Left ventricle myocardium superior (tissue), 1 donor: Measurements from ENCODE around the gene APOBEC4. TPM values are rescaled to one million over a fixed set of nuclear protein-coding genes. Genes with fewer than 3 reads are reported as not detected.
A peak's percentile ranks its signal among the peaks of the same experiment; 100 is the strongest.

Experiments
- ATAC-seq: fragments of 200-7000 bp; cut with Tn5 transposase; one replicate; pipeline ENCODE4 v1.9.1; 2020; ENCODE audit warnings: mild to moderate bottlenecking, moderate library complexity
- DNase-seq: peaks from one replicate; pipeline ENCODE4 v3.0.0-alpha.2; 2020
- intact Hi-C: fragments of 100-400 bp; cut with micrococcal nuclease; formaldehyde crosslinking; loops from one replicate; pipeline ENCODE4 v1.11.0; 2022
- total RNA-seq: library from RNA; stranded (reverse); fragmentation: NEBNext Ultra II Directional; extraction: Animal tissue kit (Norgen Biotek cat#: 25700); gene quantifications from one replicate; pipeline ENCODE4 v1.2.1, GENCODE V29; 2021
- donor health status: DM: no; HTN: yes; CAD: no; lungs with severe emphysema.

The APOBEC4 gene
- total RNA-seq, 1 donor from 2014 or later = not detected

- ATAC-seq = no peak
- DNase-seq = no peak
- intact Hi-C loops = no loop called here
These were observed 22.9 kb upstream of the APOBEC4 start for GRCh38 chr1:183675883-183676585.

DNA sequence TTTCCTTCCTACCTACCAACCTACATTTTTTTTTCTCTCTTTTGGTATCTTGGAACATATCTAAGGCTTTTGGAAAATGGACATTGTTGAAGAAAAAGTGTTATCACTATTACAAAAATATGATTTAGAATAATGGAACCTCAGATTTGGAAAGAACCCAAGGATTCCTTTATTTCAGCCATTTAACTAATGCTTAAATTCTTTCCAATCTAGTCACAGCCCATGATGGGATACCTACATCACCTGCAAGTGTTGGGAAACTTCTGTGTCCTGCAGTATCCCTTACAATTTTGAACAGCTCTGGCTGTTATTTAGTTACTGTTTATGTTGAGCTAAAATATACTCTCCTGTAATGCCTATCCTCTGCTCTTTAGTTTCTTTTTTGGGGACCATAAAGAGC is 22.3 kb upstream of the APOBEC4 start:
- ATAC-seq = no peak
- intact Hi-C loops = no loop called here

DNA sequence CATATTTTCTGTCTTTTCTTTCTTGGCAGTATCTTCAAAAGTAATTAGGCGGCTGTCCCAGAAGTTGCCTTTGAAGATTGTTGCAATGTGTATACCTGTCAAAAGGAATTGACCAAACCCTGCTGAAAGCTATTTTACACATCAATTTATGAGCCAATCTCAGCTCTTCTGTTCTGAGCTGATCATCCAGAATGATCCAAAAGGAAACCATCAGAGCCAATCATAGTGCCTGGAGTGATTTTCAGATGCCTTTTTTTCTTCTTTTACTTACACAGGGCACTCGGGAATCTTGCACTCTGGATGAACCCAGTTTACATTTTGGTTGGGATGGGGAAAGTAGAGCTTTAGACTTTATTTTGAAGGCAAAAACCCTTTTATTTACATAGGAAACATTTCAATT is 21.8 kb upstream of the APOBEC4 start:
- intact Hi-C loops = no loop called here
- DNase-seq (no peak), ATAC-seq (no peak)

More for the DNA sequence above, 22.3 kb upstream of the APOBEC4 start:
- DNase-seq = no peak

GRCh38 chr1:183674339-183674738 is 21.2 kb upstream of the APOBEC4 start:
- DNase-seq (no peak), ATAC-seq (peak; percentile 82)
- intact Hi-C loops = no loop called here

- ATAC-seq (no peak), DNase-seq (no peak)
- intact Hi-C loops = no loop called here
These were observed 20.6 kb upstream of the APOBEC4 start for GRCh38 chr1:183673605-183674323.

GRCh38 chr1:183670169-183670568 is 17.1 kb upstream of the APOBEC4 start:
- ATAC-seq (no peak), DNase-seq (no peak)
- intact Hi-C loops = no loop called here

- no peak for ATAC-seq
- no peak for DNase-seq
- intact Hi-C loops = no loop called here
These were observed 3.2 kb upstream of the APOBEC4 start for GRCh38 chr1:183656355-183656754.

GRCh38 chr1:183655562-183656075 is 2.5 kb upstream of the APOBEC4 start:
- DNase-seq (peak; percentile 82), ATAC-seq (peak; percentile 69)
- intact Hi-C loops = no loop called here

GRCh38 chr1:183654706-183655105 is 1.6 kb upstream of the APOBEC4 start:
- DNase-seq (no peak), ATAC-seq (no peak)
- intact Hi-C loops = loop anchor here (5.0 kb wide), 1 partner anchor 263 kb away; no protein-coding TSS in a partner anchor

DNA sequence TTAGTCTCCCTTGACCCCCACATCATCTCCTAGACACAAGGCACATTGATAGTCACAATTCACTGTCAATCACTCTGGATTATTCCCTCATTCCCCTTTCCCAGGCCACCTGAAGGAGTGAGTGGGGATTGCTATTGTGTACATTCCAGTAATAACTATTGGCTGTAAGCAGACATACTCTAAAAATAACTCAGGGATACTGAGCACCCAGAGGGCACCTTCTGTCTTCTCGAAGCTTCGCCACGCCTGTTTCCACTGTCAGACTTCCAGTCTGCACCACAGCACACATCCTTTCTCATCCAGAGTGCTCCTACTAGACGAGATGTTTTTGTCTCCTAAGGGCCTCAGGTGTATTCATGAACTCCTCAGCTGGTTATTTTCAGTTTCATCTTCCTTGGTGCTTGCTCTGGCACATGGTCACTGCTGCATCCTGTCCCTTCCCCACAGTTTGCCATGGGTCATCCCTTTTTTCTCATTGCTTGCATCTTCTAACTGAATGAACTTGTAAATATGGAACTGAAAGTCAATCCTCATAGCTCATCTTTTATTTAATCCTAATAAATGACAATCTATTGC is 848 bp upstream of the APOBEC4 start:
- no peak for DNase-seq

GRCh38 chr1:183653462-183653794 is 312 bp upstream of the APOBEC4 start:
- DNase-seq (no peak), ATAC-seq (peak; percentile 53)
- intact Hi-C loops = loop anchor here (5.0 kb wide), 1 partner anchor 264 kb away; no protein-coding TSS in a partner anchor

More for the DNA sequence above, 848 bp upstream of the APOBEC4 start:
- ATAC-seq = peak; percentile 57
- intact Hi-C loops = loop anchor here (5.0 kb wide), 1 partner anchor 263 kb away; no protein-coding TSS in a partner anchor

- intact Hi-C loops = loop anchor here (5.0 kb wide), 1 partner anchor 265 kb away; no protein-coding TSS in a partner anchor
- no peak for ATAC-seq
- DNase-seq = no peak
These were observed 1.0 kb downstream of the APOBEC4 start for GRCh38 chr1:183652107-183652506.

GRCh38 chr1:183651612-183652011 is 1.5 kb downstream of the APOBEC4 start:
- no peak for ATAC-seq
- intact Hi-C loops = loop anchor here (5.0 kb wide), 1 partner anchor 266 kb away; no protein-coding TSS in a partner anchor
- DNase-seq = no peak

- no peak for DNase-seq
- ATAC-seq = no peak
- intact Hi-C loops = no loop called here
These were observed 5.1 kb downstream of the APOBEC4 start for GRCh38 chr1:183648042-183648441.

DNA sequence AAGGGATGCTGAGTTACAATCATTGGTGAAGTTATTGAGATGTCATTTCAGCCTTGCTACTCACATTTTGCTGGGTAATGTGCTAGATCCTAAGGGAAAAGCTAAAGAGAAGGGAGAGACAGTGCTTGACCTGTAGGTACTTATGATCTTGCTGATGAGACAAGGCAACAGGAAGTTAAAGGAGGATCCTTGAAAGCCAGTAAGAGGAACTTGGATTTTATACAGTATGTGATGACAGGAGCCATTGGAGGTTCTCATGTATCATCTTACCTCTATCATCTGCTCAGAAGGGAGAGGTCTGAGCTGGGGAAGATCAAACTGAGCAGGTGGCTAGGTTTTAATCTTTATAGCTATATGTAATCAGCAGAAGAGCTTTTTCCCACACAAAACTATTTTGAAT is 6.3 kb downstream of the APOBEC4 start:
- intact Hi-C loops = no loop called here
- ATAC-seq (no peak), DNase-seq (no peak)

DNA sequence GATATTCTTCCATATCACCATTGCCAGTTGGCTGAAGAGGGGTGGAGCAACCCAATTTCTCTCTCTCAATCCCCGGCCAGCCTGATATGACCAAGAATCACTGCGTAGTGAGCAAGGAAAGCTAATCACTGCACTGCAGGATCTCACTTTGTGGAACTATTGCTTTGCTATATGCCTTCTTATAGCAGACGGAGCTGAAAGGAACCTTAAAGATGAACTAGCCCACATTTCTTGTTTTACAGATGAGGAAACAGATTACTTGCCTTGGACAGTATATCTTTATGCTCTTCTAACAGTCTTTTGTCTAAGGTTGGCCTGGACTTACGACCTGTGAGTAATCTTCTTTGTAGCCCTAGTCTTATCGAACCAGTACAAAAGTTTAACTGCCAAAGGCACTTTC is 7.6 kb downstream of the APOBEC4 start:
- ATAC-seq (no peak), DNase-seq (no peak)
- intact Hi-C loops = no loop called here

GRCh38 chr1:183642166-183642565 is 10.9 kb downstream of the APOBEC4 start:
- intact Hi-C loops = no loop called here
- no peak for DNase-seq
- no peak for ATAC-seq

GRCh38 chr1:183640193-183640592 is 12.9 kb downstream of the APOBEC4 start:
- ATAC-seq = no peak
- intact Hi-C loops = no loop called here
- no peak for DNase-seq

GRCh38 chr1:183638649-183639387 is 14.3 kb downstream of the APOBEC4 start:
- intact Hi-C loops = no loop called here
- ATAC-seq (no peak), DNase-seq (no peak)
